ENCODE data around the gene ACOT7. TPM values are rescaled to one million over a fixed set of nuclear protein-coding genes. Genes with fewer than 3 reads are reported as not detected.

ACOT7 gene
- total RNA-seq, 1 experiment from 2014 or later = 120 TPM

DNA sequence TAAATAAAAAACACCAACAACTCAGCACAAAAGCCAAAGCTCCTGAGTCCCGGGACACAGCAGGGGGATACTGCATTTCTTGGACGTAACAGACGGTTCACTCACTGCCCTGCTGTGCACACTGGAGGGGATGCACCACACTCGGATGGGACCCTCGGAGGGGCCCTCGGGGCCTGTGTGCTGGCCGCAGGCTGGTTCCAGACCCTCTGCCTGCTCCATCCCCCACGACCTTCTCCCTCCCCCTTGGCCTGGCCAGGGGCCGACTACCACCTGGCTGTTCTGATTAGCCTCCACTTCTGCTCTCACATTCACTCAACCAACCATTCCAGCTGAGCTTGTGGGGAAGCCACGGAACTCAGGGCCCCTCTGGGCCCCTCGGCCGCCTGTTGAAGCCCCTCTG is 64.9 kb downstream of the ACOT7 start:
- no TSS peak for BruUV-seq (replicated peaks)

GRCh38 chr1:6328091-6328490 is 65.5 kb downstream of the ACOT7 start:
- Histone ChIP-seq H3K27me3 (ENCODE audit: control insufficient read depth, insufficient read depth, low read length) (no peaks in the 10 kb centered on the region), H3K27ac (ENCODE audit: low read length) (no peak overlapping the region), H3K4me3 (ENCODE audit: low read depth in 2 of 2, low read length in 2 of 2) (no peak overlapping the region), H3K36me3 (ENCODE audit: control insufficient read depth, insufficient read depth, low read length) (no peaks in the 10 kb centered on the region), H3K4me1 (ENCODE audit: control insufficient read depth, insufficient read depth, low read length) (no peaks in the 10 kb centered on the region), H3K9me3 (ENCODE audit: control insufficient read depth, insufficient read depth, low read depth, low read length) (no peaks in the 10 kb centered on the region)
- TF ChIP-seq, protein P1, sequence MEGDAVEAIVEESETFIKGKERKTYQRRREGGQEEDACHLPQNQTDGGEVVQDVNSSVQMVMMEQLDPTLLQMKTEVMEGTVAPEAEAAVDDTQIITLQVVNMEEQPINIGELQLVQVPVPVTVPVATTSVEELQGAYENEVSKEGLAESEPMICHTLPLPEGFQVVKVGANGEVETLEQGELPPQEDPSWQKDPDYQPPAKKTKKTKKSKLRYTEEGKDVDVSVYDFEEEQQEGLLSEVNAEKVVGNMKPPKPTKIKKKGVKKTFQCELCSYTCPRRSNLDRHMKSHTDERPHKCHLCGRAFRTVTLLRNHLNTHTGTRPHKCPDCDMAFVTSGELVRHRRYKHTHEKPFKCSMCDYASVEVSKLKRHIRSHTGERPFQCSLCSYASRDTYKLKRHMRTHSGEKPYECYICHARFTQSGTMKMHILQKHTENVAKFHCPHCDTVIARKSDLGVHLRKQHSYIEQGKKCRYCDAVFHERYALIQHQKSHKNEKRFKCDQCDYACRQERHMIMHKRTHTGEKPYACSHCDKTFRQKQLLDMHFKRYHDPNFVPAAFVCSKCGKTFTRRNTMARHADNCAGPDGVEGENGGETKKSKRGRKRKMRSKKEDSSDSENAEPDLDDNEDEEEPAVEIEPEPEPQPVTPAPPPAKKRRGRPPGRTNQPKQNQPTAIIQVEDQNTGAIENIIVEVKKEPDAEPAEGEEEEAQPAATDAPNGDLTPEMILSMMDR (IDR thresholded peaks at IDR 0.05) = no peak
- no peak for TF ChIP-seq TCF7L2 (IDR thresholded peaks at IDR 0.05; ENCODE audit: low read depth, low read length)
- no peak for TF ChIP-seq POLR2AphosphoS5 (IDR thresholded peaks at IDR 0.05; ENCODE audit: low read depth, low read length)
- TF ChIP-seq, protein P2, sequence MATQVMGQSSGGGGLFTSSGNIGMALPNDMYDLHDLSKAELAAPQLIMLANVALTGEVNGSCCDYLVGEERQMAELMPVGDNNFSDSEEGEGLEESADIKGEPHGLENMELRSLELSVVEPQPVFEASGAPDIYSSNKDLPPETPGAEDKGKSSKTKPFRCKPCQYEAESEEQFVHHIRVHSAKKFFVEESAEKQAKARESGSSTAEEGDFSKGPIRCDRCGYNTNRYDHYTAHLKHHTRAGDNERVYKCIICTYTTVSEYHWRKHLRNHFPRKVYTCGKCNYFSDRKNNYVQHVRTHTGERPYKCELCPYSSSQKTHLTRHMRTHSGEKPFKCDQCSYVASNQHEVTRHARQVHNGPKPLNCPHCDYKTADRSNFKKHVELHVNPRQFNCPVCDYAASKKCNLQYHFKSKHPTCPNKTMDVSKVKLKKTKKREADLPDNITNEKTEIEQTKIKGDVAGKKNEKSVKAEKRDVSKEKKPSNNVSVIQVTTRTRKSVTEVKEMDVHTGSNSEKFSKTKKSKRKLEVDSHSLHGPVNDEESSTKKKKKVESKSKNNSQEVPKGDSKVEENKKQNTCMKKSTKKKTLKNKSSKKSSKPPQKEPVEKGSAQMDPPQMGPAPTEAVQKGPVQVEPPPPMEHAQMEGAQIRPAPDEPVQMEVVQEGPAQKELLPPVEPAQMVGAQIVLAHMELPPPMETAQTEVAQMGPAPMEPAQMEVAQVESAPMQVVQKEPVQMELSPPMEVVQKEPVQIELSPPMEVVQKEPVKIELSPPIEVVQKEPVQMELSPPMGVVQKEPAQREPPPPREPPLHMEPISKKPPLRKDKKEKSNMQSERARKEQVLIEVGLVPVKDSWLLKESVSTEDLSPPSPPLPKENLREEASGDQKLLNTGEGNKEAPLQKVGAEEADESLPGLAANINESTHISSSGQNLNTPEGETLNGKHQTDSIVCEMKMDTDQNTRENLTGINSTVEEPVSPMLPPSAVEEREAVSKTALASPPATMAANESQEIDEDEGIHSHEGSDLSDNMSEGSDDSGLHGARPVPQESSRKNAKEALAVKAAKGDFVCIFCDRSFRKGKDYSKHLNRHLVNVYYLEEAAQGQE (IDR thresholded peaks at IDR 0.05; ENCODE audit: insufficient read depth in 1 of 2, low read depth in 2 of 2, low read length in 1 of 2) = no peak
- TF ChIP-seq SIN3A (IDR thresholded peaks at IDR 0.05; ENCODE audit: borderline replicate concordance, insufficient read depth, low read depth, low read length) = no peak
- intact Hi-C loops (cut with micrococcal nuclease; ENCODE audit: unreplicated experiment) (no loop called here), in situ Hi-C loops (cut with HindIII; ENCODE audit: low pct_unique_long_range_greater_than_20kb, low sequenced_read_pairs) (no loop called here)
- ATAC-seq = no peak
- no peak for DNase-seq (ENCODE audit: low read depth, low spot score)
- POLR2A ChIA-PET = no interaction called here
- CTCF ChIA-PET = no interaction called here
- BruUV-seq (replicated peaks) = no TSS peak

More for the DNA sequence above, 64.9 kb downstream of the ACOT7 start:
- POLR2A ChIA-PET = no interaction called here
- intact Hi-C loops (cut with micrococcal nuclease; ENCODE audit: unreplicated experiment) = no loop called here
- TF ChIP-seq, protein P1 (IDR thresholded peaks at IDR 0.05) = no peak
- TF ChIP-seq SIN3A (IDR thresholded peaks at IDR 0.05; ENCODE audit: borderline replicate concordance, insufficient read depth, low read depth, low read length) = no peak
- TF ChIP-seq, protein P2 (IDR thresholded peaks at IDR 0.05; ENCODE audit: insufficient read depth in 1 of 2, low read depth in 2 of 2, low read length in 1 of 2) = no peak
- no peak for TF ChIP-seq POLR2AphosphoS5 (IDR thresholded peaks at IDR 0.05; ENCODE audit: low read depth, low read length)
- TF ChIP-seq TCF7L2 (IDR thresholded peaks at IDR 0.05; ENCODE audit: low read depth, low read length) = no peak
- no peaks in the 10 kb centered on the region for H3K4me1 ChIP-seq (ENCODE audit: control insufficient read depth, insufficient read depth, low read length)
- in situ Hi-C loops (cut with HindIII; ENCODE audit: low pct_unique_long_range_greater_than_20kb, low sequenced_read_pairs) = no loop called here
- ATAC-seq (no peak), DNase-seq (ENCODE audit: low read depth, low spot score) (no peak)
- no peaks in the 10 kb centered on the region for H3K9me3 ChIP-seq (ENCODE audit: control insufficient read depth, insufficient read depth, low read depth, low read length)
- H3K27ac ChIP-seq (ENCODE audit: low read length) = no peak overlapping the region
- no peaks in the 10 kb centered on the region for H3K27me3 ChIP-seq (ENCODE audit: control insufficient read depth, insufficient read depth, low read length)
- CTCF ChIA-PET = no interaction called here
- no peak overlapping the region for H3K4me3 ChIP-seq (ENCODE audit: low read depth in 2 of 2, low read length in 2 of 2)
- no peaks in the 10 kb centered on the region for H3K36me3 ChIP-seq (ENCODE audit: control insufficient read depth, insufficient read depth, low read length)

Data from Panc1 (cell line).